ENCODE results near the gene TP53RK.

TP53RK gene

GRCh38 chr20:46649650-46649949, 39.6 kb downstream of the TP53RK start:
- ChIA-PET CTCF (interaction anchor here (0.9 to 1.2 kb wide), 2 partner anchors 17 to 51 kb away, joined by 3 to 5 read pairs; no protein-coding TSS in a partner anchor), POLR2A (ENCODE audit: low non-redundant PET) (no interaction called here)
- H3K27ac ChIP-seq = no peak overlapping the region
- no peak for TF ChIP-seq CTCF (conservative IDR thresholded peaks at IDR 0.05; ENCODE audit: low read depth)
- DNase-seq (ENCODE audit: low spot score) = no peak

- no peak for TF ChIP-seq CTCF (conservative IDR thresholded peaks at IDR 0.05; ENCODE audit: low read depth)
- CTCF ChIA-PET = interaction anchor here (0.6 to 1.2 kb wide), 3 partner anchors 16 to 895 kb away, joined by 3 to 5 read pairs (median 3); no protein-coding TSS in a partner anchor
- no peak overlapping the region for H3K27ac ChIP-seq
- no peak for DNase-seq (ENCODE audit: low spot score)
- POLR2A ChIA-PET (ENCODE audit: low non-redundant PET) = interaction anchor here (0.6 kb wide), 1 partner anchor 744 kb away, joined by 4 read pairs; no protein-coding TSS in a partner anchor
Measured at GRCh38 chr20:46648903-46649649, 40.2 kb downstream of the TP53RK start.

- no peak for TF ChIP-seq CTCF (conservative IDR thresholded peaks at IDR 0.05; ENCODE audit: low read depth)
- H3K27ac ChIP-seq = no peak overlapping the region
- POLR2A ChIA-PET (ENCODE audit: low non-redundant PET) = no interaction called here
- CTCF ChIA-PET = interaction anchor here (0.6 kb wide), 1 partner anchor 436 kb away, joined by 9 read pairs; no protein-coding TSS in a partner anchor
- no peak for DNase-seq (ENCODE audit: low spot score)
Measured at GRCh38 chr20:46647469-46647868, 41.8 kb downstream of the TP53RK start.

- POLR2A ChIA-PET (ENCODE audit: low non-redundant PET) = no interaction called here
- no peak for DNase-seq (ENCODE audit: low spot score)
- no peak overlapping the region for H3K27ac ChIP-seq
- no peak for TF ChIP-seq CTCF (conservative IDR thresholded peaks at IDR 0.05; ENCODE audit: low read depth)
- CTCF ChIA-PET = interaction anchor here (0.7 kb wide), 1 partner anchor 43 kb away, joined by 3 read pairs; no protein-coding TSS in a partner anchor
Measured at GRCh38 chr20:46646659-46647380, 42.4 kb downstream of the TP53RK start.

GRCh38 chr20:46646122-46646521, 43.1 kb downstream of the TP53RK start:
- no peak overlapping the region for H3K27ac ChIP-seq
- DNase-seq (ENCODE audit: low spot score) = no peak
- ChIA-PET CTCF (interaction anchor here (0.7 kb wide), 1 partner anchor 42 kb away, joined by 3 read pairs; no protein-coding TSS in a partner anchor), POLR2A (ENCODE audit: low non-redundant PET) (no interaction called here)
- TF ChIP-seq CTCF (conservative IDR thresholded peaks at IDR 0.05; ENCODE audit: low read depth) = no peak

- CTCF ChIA-PET = interaction anchor here (0.5 kb wide), 1 partner anchor 1037 kb away, joined by 3 read pairs; no protein-coding TSS in a partner anchor
Measured at GRCh38 chr20:46644733-46645132, 44.5 kb downstream of the TP53RK start.

More at GRCh38 chr20:46644733-46645132, 44.5 kb downstream of the TP53RK start:
- no peak overlapping the region for H3K27ac ChIP-seq
- no peak for DNase-seq (ENCODE audit: low spot score)
- POLR2A ChIA-PET (ENCODE audit: low non-redundant PET) = no interaction called here
- no peak for TF ChIP-seq CTCF (conservative IDR thresholded peaks at IDR 0.05; ENCODE audit: low read depth)
